C4-2B (cell line): ENCODE results near the gene KCTD16.
A peak's percentile ranks its signal among the peaks of the same experiment; 100 is the strongest.

Experiments
- H3K27ac ChIP-seq: fragments of 450-650 bp; 2 replicates; pipeline ENCODE4 v1.5.1; 2017
- CTCF ChIP-seq: fragments of 450-650 bp; conservative IDR thresholded peaks from 2 replicates; pipeline ENCODE4 v1.5.1; 2017; ENCODE audit warnings: mild to moderate bottlenecking
- ZFX ChIP-seq: fragments of 450-650 bp; IDR thresholded peaks from 2 replicates; pipeline ENCODE4 v1.6.1; 2017

KCTD16 gene

GRCh38 chr5:144170276-144171024 is at the start of gene KCTD16, which contains the start of gene YIPF5:
Gene KCTD16 (plus strand): TSS chr5:144170873.
Gene YIPF5 (minus strand): TSS chr5:144170659. CDS start chr5:144169955, 704 bp downstream.
- TF ChIP-seq ZFX (no peak), CTCF (no peak)
- peak within 1 kb of the TSS; percentile 81 for H3K27ac ChIP-seq

- no peak overlapping the region for H3K27ac ChIP-seq
- TF ChIP-seq CTCF = no peak
- no peak for TF ChIP-seq ZFX
Observed at GRCh38 chr5:144121577-144121976, 49.1 kb upstream of the KCTD16 start.

- TF ChIP-seq ZFX (no peak), CTCF (no peak)
- no peak overlapping the region for H3K27ac ChIP-seq
Observed at GRCh38 chr5:144122081-144122480, 48.6 kb upstream of the KCTD16 start.

GRCh38 chr5:144122641-144123040 is 48.0 kb upstream of the KCTD16 start:
- no peak overlapping the region for H3K27ac ChIP-seq
- TF ChIP-seq CTCF = no peak
- no peak for TF ChIP-seq ZFX

GRCh38 chr5:144125163-144125726 is 45.4 kb upstream of the KCTD16 start:
- H3K27ac ChIP-seq = no peak overlapping the region
- TF ChIP-seq ZFX = no peak
- TF ChIP-seq CTCF = no peak

GRCh38 chr5:144126707-144127106 is 44.0 kb upstream of the KCTD16 start:
- no peak overlapping the region for H3K27ac ChIP-seq
- TF ChIP-seq CTCF = no peak
- no peak for TF ChIP-seq ZFX

GRCh38 chr5:144128844-144129243 is 41.8 kb upstream of the KCTD16 start:
- no peak overlapping the region for H3K27ac ChIP-seq
- no peak for TF ChIP-seq ZFX
- no peak for TF ChIP-seq CTCF
